CD4-positive, alpha-beta memory T cell (primary cell): ENCODE results near the gene SLC35F3. TPM values are rescaled to one million over a fixed set of nuclear protein-coding genes. Genes with fewer than 3 reads are reported as not detected.

Experiments
- CTCF ChIA-PET: fragments of 350-600 bp; sonication (Branson Sonifier 250); formaldehyde crosslinking; loops from one replicate; lab custom pipeline; 2021; ENCODE audit warnings: inconsistent platforms; ENCODE audit not compliant: partially characterized antibody; lab: Charles Lee
- POLR2A ChIA-PET: fragments of 350-600 bp; sonication (Branson Sonifier 250); formaldehyde crosslinking; loops from one replicate; lab custom pipeline; 2021; ENCODE audit not compliant: partially characterized antibody; lab: Charles Lee
- DNase-seq, 5 donors: peaks; one replicate each; pipeline versions ENCODE4 v3.0.0 to v3.0.0-alpha.2; 2020 to 2022; ENCODE audit warnings: mixed read lengths in 1 of 5
- H3K27ac ChIP-seq: one replicate; pipeline ENCODE4 v1.7.0; 2013; ENCODE audit warnings: low read depth, low read length
- H3K27me3 ChIP-seq: 2 replicates; pipeline ENCODE4 v1.7.0; 2013; ENCODE audit warnings: mild to moderate bottlenecking, low read length, moderate library complexity; ENCODE audit not compliant: insufficient read depth
- H3K36me3 ChIP-seq: 2 replicates; pipeline ENCODE4 v1.7.0; 2013; ENCODE audit warnings: mild to moderate bottlenecking, low read length, moderate library complexity; ENCODE audit not compliant: insufficient read depth
- H3K4me1 ChIP-seq: 2 replicates; pipeline ENCODE4 v1.7.0; 2013; ENCODE audit warnings: mild to moderate bottlenecking, low read length, moderate library complexity; ENCODE audit not compliant: insufficient read depth
- H3K4me3 ChIP-seq, 2 donors: one replicate each; pipeline ENCODE4 v1.7.0; 2013; ENCODE audit warnings: low read length in 2 of 2, mild to moderate bottlenecking in 1 of 2
- H3K9me3 ChIP-seq, 2 donors: one replicate each; pipeline ENCODE4 v1.7.0; 2013; ENCODE audit warnings: low read length in 2 of 2, control low read depth in 1 of 2; ENCODE audit not compliant: control insufficient read depth in 1 of 2
- H3K27ac Mint-ChIP-seq, 7 donors: one replicate each; pipeline ENCODE4 v1.8.0; 2020 to 2021; ENCODE audit warnings: mixed read lengths in 7 of 7, mild to moderate bottlenecking in 6 of 7, inconsistent platforms in 3 of 7, moderate library complexity in 3 of 7
- H3K27me3 Mint-ChIP-seq, 2 donors: one replicate each; pipeline ENCODE4 v1.8.0; 2020 to 2021; ENCODE audit warnings: mixed read lengths in 2 of 2
- H3K36me3 Mint-ChIP-seq, 2 donors: one replicate each; pipeline ENCODE4 v1.8.0; 2020 to 2021; ENCODE audit warnings: mixed read lengths in 2 of 2, inconsistent platforms in 1 of 2, mild to moderate bottlenecking in 1 of 2
- H3K4me1 Mint-ChIP-seq, 4 donors: one replicate each; pipeline ENCODE4 v1.8.0; 2020 to 2021; ENCODE audit warnings: mixed read lengths in 4 of 4, mild to moderate bottlenecking in 1 of 4
- H3K4me3 Mint-ChIP-seq, 8 donors: one replicate each; pipeline ENCODE4 v1.8.0; 2020 to 2021; ENCODE audit warnings: mixed read lengths in 8 of 8, mild to moderate bottlenecking in 7 of 8, moderate library complexity in 6 of 8, inconsistent platforms in 3 of 8
- H3K9me3 Mint-ChIP-seq, 8 donors: one replicate each; pipeline ENCODE4 v1.8.0; 2020 to 2021; ENCODE audit warnings: mixed read lengths in 8 of 8, mild to moderate bottlenecking in 5 of 8, inconsistent platforms in 3 of 8, moderate library complexity in 1 of 8
- intact Hi-C: fragments of 100-400 bp; cut with micrococcal nuclease; formaldehyde crosslinking; loops from one replicate; pipeline ENCODE4 v1.15.1; 2023
- polyA plus RNA-seq, 2 donors: library from polyadenylated mRNA; unstranded; fragments of 300-500 nt; fragmentation: Illumina TruSeq; gene quantifications; one replicate each; pipeline ENCODE4 v1.2.3, GENCODE V29; 2021
- total RNA-seq, 2 experiments: library from RNA; stranded (reverse); gene quantifications; one replicate each; pipeline ENCODE4 v1.2.3, GENCODE V29; 2021

Gene SLC35F3
- total and polyA plus RNA-seq, 4 experiments from 2014 or later, result 0.12 to 0.84 TPM; not detected in 2

DNA sequence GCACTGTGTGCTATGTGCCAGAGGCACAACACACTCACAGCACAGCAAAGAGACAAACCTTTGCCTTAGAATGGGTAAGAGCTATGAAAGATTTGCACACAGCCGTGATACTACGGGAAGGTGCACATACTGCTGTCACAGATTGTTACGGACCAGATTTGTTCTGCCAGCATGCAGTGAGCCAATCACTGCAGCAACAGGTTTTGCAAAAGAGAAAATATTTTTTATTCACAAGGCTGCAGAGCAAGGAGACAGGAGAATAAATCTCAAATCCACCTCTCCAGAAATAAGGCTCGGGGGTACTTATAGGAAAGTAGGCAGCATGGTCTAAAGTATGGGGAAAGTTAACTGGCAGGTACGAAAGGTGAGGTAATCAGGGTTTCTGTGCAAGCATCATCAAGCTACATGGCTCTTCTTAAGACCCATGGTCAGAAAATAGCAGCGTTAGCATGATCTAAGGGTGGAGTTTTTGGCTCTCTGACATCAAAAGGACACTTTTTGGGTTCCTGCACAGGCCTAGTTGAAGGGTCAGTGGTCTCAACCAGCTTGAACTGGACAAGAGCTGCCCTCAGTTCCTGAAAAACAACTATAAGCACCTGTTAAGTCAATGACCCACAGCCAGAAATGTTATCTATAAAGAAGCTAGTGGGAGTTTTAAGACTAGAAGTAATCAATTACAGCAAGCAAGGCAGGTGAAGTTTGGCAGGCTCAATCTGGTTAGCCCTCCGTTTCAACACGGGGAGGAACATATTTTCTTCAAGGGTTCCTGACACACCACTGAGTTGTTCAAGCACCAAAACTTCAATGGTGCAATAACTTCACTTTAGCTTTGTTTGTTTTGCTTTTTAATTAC is 186.0 kb downstream of the SLC35F3 start:
- peaks cover 0 to 9% (median 0%) of the 10 kb centered on the region in 8 donors for H3K9me3 Mint-ChIP-seq

DNA sequence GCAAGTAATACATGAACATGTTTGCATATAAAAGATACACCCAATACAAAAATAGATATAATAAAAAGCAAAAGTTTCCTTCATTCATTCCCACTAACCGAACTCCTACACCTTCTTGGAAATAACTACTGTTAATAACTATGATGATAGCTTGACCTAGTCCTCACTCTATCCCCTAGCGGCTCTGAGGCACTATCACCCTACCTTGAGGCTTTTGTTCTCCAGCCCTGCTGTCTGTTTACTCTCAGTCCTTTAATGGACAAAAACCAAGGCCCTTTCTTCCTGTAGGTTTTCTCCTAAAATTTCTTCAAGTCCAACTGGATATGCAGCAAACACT is 186.6 kb downstream of the SLC35F3 start:
- POLR2A ChIA-PET, result no interaction called here

More for the DNA sequence above, 186.0 kb downstream of the SLC35F3 start:
- Histone ChIP-seq H3K4me3 (no peak overlapping the region), H3K27me3 (no peaks in the 10 kb centered on the region), H3K4me1 (no peaks in the 10 kb centered on the region), H3K27ac (no peak overlapping the region), H3K36me3 (no peaks in the 10 kb centered on the region), H3K9me3 (no peaks in the 10 kb centered on the region)
- Mint-ChIP-seq H3K36me3 (no peaks in the 10 kb centered on the region), H3K27ac (no peak overlapping the region), H3K27me3 (peaks cover 20 to 30% of the 10 kb centered on the region in 2 donors), H3K4me3 (no peak overlapping the region), H3K4me1 (no peaks in the 10 kb centered on the region)
- intact Hi-C loops, result no loop called here
- CTCF ChIA-PET, result no interaction called here
- POLR2A ChIA-PET, result no interaction called here
- DNase-seq, result no peak

DNA sequence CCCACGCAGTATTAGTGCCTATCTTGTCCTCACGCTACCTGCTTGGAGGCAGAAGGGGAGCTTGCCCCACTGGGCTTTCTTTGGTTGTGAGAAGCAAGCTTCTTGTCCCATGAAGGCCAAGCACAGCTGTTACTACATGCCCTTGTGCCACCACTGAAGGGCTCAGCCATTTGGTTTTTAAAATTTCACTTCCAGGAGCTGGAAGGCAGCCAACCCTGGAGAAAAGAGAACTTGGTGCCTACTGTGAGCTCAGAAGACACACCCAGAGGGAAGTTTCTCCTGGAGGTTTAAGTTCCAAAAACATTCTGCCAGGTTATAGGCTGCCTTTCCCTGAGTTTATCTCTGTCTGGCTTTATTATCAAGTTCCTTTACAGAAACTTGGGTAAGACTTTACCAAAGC is 187.4 kb downstream of the SLC35F3 start:
- no peak overlapping the region for H3K4me3 Mint-ChIP-seq

More for the DNA sequence above, 186.6 kb downstream of the SLC35F3 start:
- H3K27ac ChIP-seq, result no peak overlapping the region
- no peaks in the 10 kb centered on the region for H3K9me3 ChIP-seq
- CTCF ChIA-PET, result no interaction called here
- no peaks in the 10 kb centered on the region for H3K36me3 ChIP-seq
- Mint-ChIP-seq H3K9me3 (peaks cover 0 to 9% (median 0%) of the 10 kb centered on the region in 8 donors), H3K27ac (no peak overlapping the region), H3K36me3 (no peaks in the 10 kb centered on the region), H3K27me3 (peaks cover 18 to 28% of the 10 kb centered on the region in 2 donors), H3K4me1 (no peaks in the 10 kb centered on the region), H3K4me3 (no peak overlapping the region)
- H3K27me3 ChIP-seq, result no peaks in the 10 kb centered on the region
- H3K4me1 ChIP-seq, result no peaks in the 10 kb centered on the region
- intact Hi-C loops, result no loop called here
- no peak overlapping the region for H3K4me3 ChIP-seq
- no peak for DNase-seq

DNA sequence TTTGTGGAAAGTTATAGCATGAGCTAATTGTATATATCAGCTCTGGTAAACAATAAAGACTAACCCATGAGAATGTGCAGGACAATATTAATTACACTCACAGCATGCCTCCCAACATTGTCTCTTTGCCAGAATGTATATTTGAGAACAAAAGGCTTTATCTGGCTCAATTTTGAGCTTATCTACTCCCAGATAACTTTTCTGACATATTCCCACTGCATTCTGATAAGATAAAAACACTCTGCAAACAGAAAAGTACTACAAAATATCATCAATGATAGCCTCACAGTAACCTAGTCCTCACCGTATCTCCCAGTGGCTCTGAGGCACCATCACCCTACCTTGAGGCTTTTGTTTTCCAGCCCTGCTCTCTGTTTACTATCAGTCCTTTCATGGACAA is 188.6 kb downstream of the SLC35F3 start:
- intact Hi-C loops, result no loop called here
- Histone ChIP-seq H3K36me3 (no peaks in the 10 kb centered on the region), H3K4me1 (no peaks in the 10 kb centered on the region), H3K27ac (no peak overlapping the region), H3K27me3 (no peaks in the 10 kb centered on the region), H3K4me3 (no peak overlapping the region), H3K9me3 (no peaks in the 10 kb centered on the region)
- Mint-ChIP-seq H3K4me3 (no peak overlapping the region), H3K27me3 (peaks cover 11 to 20% of the 10 kb centered on the region in 2 donors), H3K36me3 (no peaks in the 10 kb centered on the region), H3K4me1 (no peaks in the 10 kb centered on the region), H3K27ac (no peak overlapping the region), H3K9me3 (peaks cover 0 to 9% (median 0%) of the 10 kb centered on the region in 8 donors)
- ChIA-PET CTCF (no interaction called here), POLR2A (no interaction called here)
- no peak for DNase-seq

More for the DNA sequence above, 187.4 kb downstream of the SLC35F3 start:
- H3K4me3 ChIP-seq, result no peak overlapping the region
- no peaks in the 10 kb centered on the region for H3K36me3 ChIP-seq
- no peaks in the 10 kb centered on the region for H3K4me1 ChIP-seq
- ChIA-PET POLR2A (no interaction called here), CTCF (no interaction called here)
- H3K36me3 Mint-ChIP-seq, result no peaks in the 10 kb centered on the region
- H3K4me1 Mint-ChIP-seq, result no peaks in the 10 kb centered on the region
- no peak for DNase-seq
- no peak overlapping the region for H3K27ac Mint-ChIP-seq
- peaks cover 16 to 27% of the 10 kb centered on the region in 2 donors for H3K27me3 Mint-ChIP-seq
- H3K9me3 Mint-ChIP-seq, result peaks cover 0 to 9% (median 0%) of the 10 kb centered on the region in 8 donors
- intact Hi-C loops, result no loop called here
- H3K27me3 ChIP-seq, result no peaks in the 10 kb centered on the region
- no peaks in the 10 kb centered on the region for H3K9me3 ChIP-seq
- H3K27ac ChIP-seq, result no peak overlapping the region

DNA sequence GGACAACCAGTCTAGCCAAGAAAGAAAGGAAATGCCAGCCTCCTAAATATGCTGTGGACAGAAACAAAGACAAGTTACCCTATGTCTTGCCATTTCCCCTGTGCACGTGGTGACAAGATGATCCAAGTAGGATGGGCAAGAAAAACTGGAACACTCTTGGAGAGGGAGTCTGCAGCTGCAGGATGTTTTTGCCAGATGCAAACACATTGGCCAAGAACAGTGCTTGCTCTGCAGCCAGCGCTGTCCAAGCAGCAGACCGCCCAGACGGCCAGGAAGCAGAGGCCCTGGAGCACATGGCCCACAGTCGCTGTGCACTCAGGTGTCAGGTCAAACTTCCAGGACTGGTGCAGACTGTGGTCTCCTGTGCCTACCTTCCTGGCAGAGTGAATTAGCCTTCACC is 189.3 kb downstream of the SLC35F3 start:
- H3K27ac ChIP-seq, result no peak overlapping the region
- H3K27me3 Mint-ChIP-seq, result peaks cover 9 to 20% of the 10 kb centered on the region in 2 donors
- no peaks in the 10 kb centered on the region for H3K9me3 ChIP-seq
- no peaks in the 10 kb centered on the region for H3K36me3 Mint-ChIP-seq
- no peaks in the 10 kb centered on the region for H3K4me1 ChIP-seq
- intact Hi-C loops, result no loop called here
- H3K27ac Mint-ChIP-seq, result no peak overlapping the region
- ChIA-PET CTCF (no interaction called here), POLR2A (no interaction called here)
- H3K4me1 Mint-ChIP-seq, result no peaks in the 10 kb centered on the region
- no peak overlapping the region for H3K4me3 ChIP-seq
- DNase-seq, result no peak
- no peak overlapping the region for H3K4me3 Mint-ChIP-seq
- no peaks in the 10 kb centered on the region for H3K36me3 ChIP-seq
- H3K27me3 ChIP-seq, result no peaks in the 10 kb centered on the region
- H3K9me3 Mint-ChIP-seq, result peaks cover 0 to 9% (median 0%) of the 10 kb centered on the region in 8 donors

DNA sequence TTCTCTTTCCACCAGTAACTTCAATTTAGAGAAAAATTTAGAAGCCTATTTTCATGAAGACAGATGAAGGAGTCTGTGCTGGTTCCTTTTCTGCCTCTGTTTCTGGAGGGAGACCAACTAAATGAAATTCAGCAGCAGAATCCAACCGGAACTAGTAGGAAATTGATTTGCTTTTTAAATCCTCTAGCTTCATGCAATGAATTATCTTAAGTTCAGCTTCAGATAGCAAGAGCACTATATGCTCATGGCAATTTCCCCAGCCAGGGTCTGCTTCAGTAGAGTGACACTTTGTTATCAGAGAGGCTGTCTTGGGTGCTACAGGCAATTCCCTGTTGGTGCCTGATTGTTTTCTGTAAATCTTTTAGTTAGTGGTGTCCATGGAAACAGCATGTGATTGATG is 189.7 kb downstream of the SLC35F3 start:
- Mint-ChIP-seq H3K9me3 (peaks cover 0 to 9% (median 0%) of the 10 kb centered on the region in 8 donors), H3K4me1 (no peaks in the 10 kb centered on the region), H3K4me3 (no peak overlapping the region), H3K27ac (no peak overlapping the region), H3K27me3 (peaks cover 9 to 18% of the 10 kb centered on the region in 2 donors), H3K36me3 (no peaks in the 10 kb centered on the region)
- Histone ChIP-seq H3K9me3 (no peaks in the 10 kb centered on the region), H3K27ac (no peak overlapping the region), H3K27me3 (no peaks in the 10 kb centered on the region), H3K4me1 (no peaks in the 10 kb centered on the region), H3K36me3 (no peaks in the 10 kb centered on the region), H3K4me3 (no peak overlapping the region)
- intact Hi-C loops, result no loop called here
- DNase-seq, result no peak
- CTCF ChIA-PET, result no interaction called here
- POLR2A ChIA-PET, result no interaction called here

- Mint-ChIP-seq H3K9me3 (no peaks in the 10 kb centered on the region), H3K36me3 (no peaks in the 10 kb centered on the region), H3K27me3 (peaks cover 10 to 11% of the 10 kb centered on the region in 2 donors), H3K4me3 (no peak overlapping the region), H3K27ac (no peak overlapping the region), H3K4me1 (no peaks in the 10 kb centered on the region)
- H3K27ac ChIP-seq, result no peak overlapping the region
- ChIA-PET CTCF (interaction anchor here (0.7 kb wide), 1 partner anchor 18 kb away, joined by 3 read pairs; no protein-coding TSS in a partner anchor), POLR2A (no interaction called here)
- DNase-seq, result no peak
- H3K36me3 ChIP-seq, result no peaks in the 10 kb centered on the region
- no peaks in the 10 kb centered on the region for H3K9me3 ChIP-seq
- no peaks in the 10 kb centered on the region for H3K4me1 ChIP-seq
- no peak overlapping the region for H3K4me3 ChIP-seq
- intact Hi-C loops, result no loop called here
- H3K27me3 ChIP-seq, result no peaks in the 10 kb centered on the region
Observed at GRCh38 chr1:234096161-234096770, 191.8 kb downstream of the SLC35F3 start.
